Fibroblast of the conjunctiva (primary cell): ENCODE results near the gene CELSR3.

Source experiments
- DNase-seq: peaks from one replicate; pipeline ENCODE4 v3.0.0-alpha.2; 2010; ENCODE audit warnings: low read depth

The CELSR3 gene

DNA sequence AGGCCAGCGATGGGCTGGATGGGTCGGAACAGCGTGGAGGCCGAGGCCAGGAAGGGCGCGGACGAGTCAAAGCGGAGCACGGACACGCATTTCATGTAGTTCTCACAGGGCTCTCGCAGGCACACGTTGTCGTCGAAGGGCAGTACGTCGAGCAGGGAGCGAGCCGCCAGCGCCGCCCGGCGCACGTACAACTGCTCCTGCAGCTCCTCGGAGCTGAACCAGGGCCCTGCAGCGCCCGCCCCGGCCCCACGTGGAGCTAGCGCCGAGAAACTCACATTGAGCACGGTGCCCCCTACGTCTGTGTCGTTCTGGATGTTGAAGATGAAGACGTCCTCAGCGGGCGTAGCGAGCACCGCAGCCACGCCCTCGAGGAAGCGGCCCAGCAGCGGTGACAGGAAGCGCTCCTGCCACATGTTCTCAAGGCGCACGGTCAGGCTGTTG is 5.8 kb downstream of the CELSR3 start:
- no peak for DNase-seq

DNA sequence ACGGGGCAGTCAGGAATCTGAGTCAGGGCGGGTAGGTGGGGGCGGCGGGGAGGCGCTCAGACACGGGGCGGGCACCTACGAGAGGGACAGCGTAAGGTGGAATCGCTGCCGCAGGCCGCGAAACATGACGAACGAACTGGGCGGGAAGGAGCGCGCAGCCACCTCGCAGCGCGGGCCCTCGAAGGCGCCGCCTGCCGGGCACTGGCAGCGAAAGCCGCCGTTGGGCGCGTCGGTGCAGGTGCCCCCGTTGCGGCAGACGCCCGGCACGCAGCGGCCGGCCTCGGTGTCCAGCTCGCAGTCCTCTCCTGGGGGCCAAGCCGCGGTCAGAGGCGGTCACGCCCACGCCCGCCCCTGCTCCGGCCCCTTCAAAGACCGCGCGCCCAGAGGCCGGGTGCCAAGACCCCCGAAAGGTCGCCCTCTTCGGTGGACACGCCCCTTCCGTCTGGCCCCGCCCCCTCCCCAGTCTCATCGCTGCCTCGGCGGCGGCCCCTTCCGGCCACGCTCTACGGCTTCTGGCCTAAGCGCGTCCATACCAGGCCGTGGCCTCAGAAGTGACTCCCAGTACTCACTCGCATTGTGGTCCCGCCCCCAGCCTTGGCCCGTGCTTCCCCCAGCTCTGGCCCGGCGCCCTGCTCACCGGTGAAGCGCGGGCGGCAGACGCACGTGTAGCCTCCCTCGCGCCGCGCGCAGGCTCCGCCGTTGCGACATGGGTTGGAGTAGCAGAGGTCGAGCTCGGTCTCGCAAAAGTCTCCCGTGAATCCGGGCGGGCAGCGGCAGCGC is 6.4 kb downstream of the CELSR3 start:
- peak; percentile 26 for DNase-seq

DNA sequence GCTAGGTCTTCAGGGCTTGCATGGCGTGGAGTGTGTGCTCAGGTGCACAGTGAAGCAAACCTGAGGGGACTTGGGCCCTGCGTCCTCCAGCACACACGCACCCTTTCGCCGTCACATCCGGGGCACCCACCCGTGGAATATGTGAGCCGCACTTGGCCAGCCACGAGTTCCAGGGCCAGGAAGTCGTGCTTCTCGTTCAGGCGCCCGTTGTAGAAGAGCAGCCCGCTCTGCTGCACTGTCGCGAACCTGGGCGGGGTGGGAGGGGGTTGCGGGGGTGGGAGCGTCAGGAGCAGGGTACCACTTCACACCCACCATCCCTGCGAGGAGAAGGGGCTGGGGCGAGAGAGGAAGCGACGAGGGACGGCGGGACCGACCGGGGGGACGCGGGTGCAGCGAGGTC is 7.1 kb downstream of the CELSR3 start:
- DNase-seq, result no peak

DNA sequence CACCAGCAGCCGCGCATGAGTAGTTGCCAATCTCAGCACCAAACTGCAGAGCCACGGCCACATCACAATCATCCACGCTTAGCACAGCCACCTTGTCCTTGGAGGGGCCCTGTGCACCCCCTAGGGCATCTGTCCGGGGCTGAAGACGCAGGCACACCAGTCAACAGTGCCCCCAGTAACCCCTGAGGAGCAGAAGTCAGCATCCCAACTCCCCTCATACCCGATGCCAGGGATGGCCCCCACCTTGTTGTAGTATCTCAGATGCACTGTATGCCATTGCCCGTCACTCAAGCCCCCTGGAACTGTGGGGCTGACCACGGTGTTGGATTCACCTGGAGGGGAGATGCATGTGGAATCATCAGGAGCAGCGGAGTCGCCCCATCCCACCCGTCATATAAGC is 7.6 kb downstream of the CELSR3 start:
- DNase-seq, result no peak

DNA sequence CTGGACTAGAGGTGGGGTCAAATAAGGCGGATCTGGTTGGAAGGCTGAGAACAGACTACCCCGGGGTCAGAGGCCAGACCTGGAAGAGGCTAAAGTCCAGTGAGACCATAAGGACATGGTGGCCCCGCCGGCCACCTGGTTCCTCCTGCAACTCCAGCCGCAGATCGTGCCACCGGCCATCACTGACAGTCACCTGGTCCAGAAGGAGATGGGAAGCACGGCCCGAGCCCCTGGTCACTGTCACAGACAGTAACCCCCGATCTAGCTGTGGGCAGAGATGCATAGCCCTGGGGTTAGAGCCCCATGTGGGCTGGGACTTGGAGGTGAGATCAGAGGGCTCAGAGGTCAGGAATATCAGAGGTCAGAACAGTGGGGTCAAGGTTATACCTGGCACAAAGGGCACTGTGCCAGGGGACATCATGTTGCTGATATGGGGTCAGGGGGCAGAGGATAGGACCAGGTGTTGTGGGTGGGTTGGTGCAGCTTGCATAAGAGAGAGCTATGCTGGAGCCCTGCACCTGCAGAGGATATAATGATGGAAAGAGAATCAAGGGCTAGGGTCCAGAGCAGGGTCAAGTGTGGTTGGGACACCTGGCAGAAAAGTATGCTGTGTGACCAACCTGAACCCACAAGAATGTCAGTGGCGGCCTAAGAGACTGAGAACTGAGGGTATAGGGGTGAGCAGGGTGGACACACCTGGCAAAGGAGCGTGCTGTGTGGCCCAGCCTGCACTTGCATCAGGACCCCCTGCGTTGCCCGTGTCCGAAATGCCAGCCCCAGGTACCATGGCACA is 9.6 kb downstream of the CELSR3 start:
- no peak for DNase-seq

DNA sequence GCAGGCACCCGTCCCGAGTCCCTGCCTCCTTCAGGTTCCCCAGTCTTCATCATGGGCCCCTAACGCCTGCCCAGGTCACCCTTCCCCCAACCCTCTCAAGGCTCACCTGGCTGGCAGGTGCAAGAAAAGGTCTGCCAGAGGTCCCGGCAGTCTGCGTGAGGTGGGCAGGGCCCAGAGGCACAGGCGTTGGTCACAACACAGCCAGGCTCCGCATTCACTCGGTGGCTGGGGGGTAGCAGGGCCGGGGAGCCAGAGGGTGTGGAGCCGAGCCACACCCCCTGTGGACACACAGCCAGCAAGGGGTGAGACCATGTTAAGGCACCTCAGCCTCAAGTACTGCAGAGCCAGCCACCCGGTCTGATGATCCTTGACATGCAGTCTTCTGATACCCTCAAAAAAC is 10.9 kb downstream of the CELSR3 start:
- DNase-seq, result no peak

DNA sequence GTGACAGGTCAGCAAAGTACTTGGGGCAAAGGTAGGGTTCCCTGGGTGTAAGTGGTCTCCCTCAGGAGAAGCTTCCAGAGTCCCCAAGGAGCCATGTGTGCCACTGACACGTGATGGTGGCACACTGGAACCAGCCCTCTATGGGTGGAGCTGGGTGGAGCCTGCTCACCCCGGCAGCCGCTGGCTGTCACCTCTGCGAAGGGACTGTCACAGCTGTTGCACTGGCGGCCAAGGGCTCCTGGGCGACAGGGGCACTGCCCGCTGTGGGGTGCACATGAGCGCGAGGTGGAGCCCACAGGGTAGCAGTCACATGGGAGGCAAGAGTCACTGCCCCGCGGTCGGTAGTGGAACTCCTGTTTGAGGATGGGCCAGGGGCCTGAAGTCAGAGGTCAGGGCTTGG is 12.0 kb downstream of the CELSR3 start:
- no peak for DNase-seq

DNA sequence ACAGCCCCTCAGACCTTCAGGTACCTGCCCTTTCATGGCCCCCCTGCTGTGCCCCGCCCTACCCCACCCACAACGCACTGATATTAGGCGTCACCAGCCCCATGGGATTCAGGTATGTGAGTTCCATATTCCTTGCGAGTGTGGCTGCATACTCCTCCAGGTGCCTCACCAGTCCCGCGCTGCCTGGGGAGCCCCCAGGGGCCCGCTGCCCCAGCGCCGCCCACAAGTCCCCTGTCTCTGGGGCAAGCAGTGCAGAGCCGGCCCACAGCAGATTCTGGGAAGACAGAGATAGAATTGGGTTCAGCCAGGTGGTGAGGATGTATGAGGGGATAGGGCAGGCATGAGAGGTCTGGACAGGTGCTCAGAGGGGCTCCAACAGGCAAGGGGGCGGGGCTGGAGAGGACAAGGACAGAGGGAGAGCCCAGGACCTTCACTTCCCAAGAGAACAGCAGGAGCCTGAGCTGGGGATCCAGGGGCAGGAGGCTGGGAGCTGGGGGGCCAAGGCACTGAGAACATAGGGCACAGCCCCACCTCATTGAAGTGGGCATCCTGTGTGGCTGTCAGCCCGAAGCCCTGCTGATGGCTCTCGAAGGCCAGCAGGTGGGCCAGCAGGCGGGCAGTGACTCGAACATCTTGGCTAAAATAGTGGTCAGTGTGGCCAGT is 14.4 kb downstream of the CELSR3 start:
- no peak for DNase-seq

DNA sequence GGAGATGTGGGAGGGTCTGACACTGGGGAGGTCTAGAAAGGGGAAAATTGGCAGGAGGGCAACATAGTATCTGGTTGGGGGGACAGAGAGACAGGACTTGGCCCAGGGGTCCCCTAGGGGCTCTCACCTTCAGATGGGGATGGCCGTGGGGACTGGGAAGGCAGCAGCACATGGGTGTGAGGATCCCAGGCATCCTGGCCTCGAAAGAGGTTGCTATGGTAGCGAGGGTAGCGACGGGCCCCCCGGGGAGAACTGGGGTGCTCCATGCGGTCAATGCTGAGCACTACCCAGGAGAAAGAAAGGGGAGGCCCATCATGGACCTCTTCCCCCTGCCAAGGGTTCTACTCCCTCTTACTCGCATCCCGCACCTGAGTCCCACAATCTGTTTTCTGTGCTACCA is 15.0 kb downstream of the CELSR3 start:
- no peak for DNase-seq

DNA sequence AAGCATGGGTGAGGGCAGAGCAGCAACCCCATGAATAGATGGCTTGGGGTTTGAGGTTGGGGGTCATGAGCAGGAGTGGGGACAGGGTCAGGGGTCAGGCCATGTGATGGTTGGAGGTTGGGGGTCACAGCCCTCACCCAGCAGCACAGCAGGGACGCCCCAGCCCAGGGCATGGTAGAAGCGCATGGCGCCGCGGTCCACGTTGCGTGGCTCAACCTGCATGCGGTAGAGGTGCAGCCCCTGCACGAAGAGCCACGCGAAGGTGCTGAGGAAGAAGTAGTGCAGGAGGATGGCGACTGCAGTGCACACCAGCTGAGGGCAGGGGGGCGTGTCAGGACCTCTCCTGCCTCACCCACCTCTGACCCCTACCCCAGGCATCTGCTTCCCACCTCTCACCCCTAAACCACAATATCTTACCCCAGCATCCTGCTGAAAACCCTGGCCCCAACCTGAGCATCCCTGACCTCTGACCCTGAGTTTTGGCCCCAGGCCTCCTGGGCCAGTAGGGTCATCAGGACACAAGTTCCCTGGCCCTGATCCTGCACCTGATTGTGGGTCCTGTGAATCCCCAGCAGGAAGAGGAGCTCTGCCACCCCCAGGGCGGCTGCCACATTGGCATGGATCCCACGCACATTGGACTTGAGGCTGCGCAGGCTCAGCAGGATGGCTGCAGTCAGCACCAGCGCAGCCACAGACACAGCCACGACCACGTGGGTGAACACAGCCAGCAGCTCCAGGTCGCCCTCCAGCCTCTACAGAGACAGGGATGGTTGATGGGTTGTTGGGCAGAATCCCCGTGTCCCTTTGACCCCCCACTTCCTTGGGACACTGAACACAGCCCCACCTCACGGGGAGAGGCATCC is 17.6 kb downstream of the CELSR3 start:
- no peak for DNase-seq

DNA sequence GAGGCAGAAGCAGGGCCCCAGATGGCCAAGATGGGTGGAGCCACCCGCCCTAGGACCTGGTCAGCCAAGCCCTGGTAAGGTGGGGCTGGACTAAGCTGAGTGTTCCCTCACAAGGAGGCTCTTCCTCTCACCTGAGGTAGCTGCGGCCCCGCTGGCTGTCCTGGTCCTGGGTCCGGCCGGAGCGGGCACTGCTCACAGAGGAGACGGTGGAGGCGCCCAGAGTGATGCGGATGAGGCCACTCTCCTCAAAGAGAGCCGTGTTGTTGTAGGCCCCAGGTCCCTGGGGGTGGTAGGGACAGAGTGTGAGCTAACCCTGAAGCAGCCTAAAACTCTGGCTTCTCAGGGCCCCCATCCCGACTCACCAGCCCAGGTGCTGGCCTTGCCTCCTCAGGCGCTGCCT is 20.1 kb downstream of the CELSR3 start:
- DNase-seq, result no peak

DNA sequence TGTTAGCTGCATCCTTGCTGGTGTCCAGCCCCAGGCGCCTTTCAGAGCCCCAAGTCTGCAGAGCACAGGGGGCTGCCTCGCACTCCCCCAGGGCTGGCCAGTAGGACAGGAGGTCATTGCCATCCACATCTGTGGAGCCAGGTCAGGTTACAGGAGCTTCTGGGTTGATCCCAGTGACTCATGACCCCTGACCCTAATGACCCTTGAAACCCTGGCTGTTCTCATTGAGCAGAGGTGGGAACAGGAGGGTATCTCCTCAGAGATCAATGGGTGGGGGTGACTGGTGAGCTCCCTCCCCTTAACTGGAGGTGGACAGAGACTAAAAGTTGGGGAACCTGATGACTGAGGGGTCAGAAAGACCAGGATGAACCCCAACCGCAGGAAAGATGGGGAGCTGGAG is 21.3 kb downstream of the CELSR3 start:
- DNase-seq, result no peak

DNA sequence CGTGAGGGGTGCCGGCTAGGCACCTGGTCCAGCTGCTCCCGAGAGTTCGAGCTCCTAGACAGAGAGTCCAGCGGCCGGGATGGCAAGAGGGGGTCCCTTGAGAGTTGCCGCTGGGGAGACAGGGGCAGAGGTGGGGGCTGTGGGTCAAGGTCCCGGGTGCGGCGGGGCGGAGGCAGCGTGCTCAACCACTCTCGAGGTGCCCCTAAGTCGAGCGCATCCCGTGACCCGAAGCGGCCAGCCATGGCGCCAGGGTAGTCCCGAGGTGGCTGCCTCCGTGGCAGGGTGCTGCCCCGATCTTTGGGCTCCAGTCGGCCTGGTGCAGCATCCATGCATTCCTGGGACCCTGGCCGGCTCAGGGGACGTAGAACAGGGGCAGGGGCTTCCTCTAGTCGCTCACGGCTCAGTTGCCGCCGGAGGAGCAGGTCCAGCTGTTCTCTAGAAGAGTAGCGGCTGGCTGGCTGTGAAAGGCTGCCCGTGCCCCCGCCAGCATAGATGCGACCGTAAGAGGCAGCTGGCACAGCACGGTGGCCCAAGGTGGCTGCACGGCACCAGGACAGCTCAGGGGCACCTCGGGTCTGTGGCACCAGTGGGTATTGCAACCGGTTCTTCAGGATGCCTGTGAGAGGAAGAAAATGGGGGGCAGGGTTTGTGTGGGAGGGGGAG is 22.6 kb downstream of the CELSR3 start:
- no peak for DNase-seq

DNA sequence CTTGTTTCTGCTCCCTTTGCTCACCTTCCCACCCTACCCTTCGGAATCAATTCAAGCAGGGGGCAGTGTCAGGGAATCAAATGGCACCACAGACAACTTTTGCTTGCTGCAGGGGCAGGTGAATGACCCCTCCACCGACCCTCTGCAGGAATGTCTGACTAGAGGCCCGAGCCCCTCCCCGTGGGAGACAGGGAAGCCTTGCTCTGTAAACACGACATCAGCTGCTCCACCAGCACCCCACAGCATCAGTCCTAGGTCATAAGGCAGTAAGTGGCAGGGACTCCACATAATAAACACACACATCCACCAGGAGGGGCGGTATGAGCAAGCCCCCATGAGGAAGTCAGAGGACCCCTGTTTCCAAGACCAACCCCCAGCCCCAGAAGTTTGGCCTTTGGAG is 25.4 kb downstream of the CELSR3 start:
- no peak for DNase-seq

DNA sequence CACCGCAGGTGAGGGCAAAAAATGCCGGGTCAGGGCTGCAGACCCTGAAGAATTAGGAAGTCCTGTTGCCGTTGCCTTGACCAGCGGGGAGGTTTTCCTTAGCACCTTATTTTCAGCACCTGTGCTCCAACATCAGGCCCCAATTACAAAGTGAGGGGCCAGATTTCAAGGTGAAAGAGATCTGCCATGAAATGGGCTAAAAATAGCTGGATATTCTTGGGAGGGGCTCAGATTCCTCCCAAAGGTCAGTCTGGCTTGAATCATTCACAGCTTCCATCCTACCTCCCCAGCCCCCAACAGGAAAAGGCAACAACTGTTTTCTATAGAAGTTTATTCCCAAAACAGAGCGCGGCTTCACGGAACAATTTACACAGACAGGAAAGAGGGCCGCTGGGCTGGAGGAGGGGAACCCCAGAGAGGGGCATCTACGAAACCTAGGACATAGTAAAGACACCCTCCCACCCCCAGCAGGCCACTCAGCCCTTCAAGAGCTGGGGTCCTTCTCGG is 26.5 kb downstream of the CELSR3 start:
- DNase-seq, result no peak

DNA sequence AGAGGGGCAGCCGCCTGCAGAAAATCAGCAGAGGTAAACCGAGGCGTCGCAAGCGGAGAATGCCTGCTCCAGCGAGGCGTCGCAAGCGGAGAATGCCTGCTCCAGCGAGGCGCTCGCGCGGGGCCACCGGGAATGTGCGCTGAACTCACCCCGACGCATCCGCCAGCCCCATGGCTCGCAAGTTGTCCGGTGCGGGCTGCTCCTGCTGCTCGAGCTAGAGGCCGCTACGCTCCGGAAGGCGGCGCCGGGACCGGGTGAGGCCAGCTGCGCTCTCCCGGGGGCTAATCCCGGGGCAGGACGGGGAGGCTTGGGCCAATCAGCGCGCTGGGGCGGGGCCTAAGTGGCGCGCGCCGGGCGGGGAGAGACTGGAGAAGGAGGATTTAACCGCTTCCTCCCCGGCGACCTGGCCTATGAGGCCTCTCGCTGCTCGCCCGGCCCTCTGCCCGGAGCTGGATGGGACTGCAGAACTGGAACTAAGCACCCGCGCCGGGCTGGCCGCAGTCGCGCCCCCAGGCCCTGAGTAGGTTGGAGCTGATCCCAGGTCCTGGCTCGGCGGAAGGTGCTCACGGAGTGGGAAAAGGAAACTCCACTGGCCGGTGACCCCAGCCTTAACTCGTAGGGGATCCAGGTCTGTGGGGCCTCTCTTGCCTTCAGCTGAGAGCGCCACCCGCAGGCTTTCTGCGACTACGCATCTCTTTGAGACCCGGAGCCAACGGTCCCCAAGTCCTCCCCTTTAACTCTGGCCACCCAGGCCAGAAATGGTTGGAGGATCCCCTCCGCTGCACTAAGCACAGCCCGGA is 27.3 kb downstream of the CELSR3 start, which contains the start of gene SLC26A6:
Gene SLC26A6, minus strand, starts transcription at position 240 of the 800 bp plus-strand sequence. Its CDS starts 68 bp downstream, at position 172.
- peak; percentile 92 for DNase-seq

DNA sequence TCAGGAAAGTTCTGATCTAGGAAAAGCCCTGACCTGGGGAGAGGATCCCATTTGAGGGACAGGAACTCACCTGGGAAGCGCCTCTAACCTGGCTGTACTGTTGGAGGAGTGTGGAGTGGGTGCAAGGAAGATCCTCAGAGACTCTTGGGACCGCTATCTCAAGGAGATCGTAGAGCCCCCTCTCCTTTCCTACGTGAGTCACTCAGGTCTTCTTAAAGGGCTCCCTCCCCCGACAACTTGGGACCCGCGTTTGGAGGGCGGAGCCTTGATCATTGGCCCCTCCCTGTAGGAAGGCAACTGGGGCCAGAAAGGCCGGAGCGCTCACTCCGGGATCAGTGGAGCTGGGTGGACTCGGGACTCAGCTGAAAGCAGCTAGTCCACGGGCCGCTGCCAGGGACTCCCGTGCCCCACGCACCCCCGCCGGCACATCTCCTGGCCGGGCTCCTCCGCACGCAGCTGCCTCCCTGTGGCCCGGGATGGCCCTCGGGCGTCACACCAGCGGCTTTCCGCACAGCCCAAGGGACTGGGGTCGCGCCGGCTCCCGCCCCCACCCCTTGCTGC is 27.9 kb downstream of the CELSR3 start:
- DNase-seq, result peak; percentile 27

DNA sequence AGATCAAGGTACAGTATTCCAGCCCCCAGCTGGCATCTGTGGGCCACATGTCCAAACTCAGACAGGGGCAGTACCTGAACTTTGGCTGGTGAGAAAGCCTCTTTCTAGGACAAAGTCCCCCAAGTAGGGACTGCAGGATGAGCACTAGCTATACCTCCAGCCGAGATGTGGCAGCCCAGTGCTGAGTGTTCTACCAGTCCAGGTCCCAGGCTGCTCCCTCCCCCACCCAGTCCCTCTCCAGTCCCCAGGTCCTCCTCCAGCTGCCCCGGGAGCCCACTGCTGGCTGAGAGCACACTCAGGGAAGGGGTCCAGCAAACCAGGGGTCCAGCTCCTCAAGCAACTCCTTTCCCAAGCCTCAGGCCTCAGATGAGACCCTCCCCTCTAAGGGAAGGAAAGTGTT is 28.9 kb downstream of the CELSR3 start:
- no peak for DNase-seq

DNA sequence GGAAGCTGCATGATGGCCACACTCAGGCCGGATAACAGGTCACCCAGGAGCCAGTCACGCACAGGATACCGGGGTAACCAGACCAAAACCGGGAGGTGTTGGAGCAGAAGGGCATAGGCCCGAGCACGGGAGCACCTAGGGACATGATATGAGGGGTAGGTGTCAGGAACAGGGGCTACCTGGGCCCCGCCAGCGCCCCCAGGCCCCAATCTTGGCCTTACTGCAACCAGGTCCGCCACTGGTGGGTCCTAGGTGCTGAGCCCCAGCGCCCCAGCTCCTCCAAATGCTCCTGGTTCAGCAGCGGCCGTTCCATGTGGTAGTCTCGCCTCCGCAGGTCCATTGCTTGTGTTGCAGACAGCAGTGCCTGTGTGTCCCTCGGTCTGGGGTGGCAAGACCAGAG is 29.4 kb downstream of the CELSR3 start:
- DNase-seq, result no peak
